ENCODE measurements around the gene CAPN9.
A peak's percentile ranks its signal among the peaks of the same experiment; 100 is the strongest.

Gene CAPN9

DNA sequence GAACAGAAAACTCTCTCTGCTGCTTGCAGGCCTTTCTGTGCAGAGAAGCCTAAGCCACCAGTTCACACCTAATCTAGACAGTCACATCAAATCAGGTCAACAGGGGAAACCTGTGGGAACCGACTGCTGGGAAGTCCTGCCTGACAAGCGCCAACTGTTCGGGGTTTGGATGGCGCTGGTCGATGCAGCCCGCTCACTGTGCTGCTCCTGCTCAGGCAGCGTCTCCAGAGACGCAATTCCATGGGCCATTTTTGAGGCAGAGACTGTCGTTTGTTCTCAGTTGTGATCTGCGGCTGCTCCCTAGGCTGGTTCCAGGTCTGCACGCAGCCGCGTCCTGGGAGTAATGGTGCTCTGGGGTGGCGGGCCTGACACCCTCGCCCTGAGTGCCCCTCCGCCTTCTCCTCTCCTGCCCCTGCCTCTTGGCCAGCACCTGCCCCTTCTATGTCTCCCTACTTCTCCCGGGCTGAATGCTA is 34.7 kb upstream of the CAPN9 start (continued):
- TF ChIP-seq ZFP30 (CRISPR knock-in tag; IDR thresholded peaks at IDR 0.05): no peak

DNA sequence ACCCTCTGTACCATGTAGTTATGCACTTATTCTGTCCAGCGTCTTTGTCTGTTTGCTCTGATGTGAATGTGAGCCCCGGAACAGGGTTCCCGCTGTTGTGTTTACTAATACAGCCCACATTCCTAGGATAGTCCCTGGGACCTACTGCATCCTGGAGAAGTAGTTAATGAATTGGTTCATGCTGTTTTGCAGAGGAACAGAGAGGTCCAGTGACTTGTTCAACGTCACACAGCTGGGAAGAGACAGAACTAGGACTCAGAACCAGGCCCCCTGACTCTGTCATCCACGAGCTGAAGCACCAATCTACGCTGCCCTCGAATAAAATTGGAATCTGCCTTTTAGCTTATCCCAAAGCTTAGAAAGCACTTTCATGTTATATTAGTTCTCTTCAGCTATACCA is 34.0 kb upstream of the CAPN9 start:
- TF ChIP-seq, protein P1, sequence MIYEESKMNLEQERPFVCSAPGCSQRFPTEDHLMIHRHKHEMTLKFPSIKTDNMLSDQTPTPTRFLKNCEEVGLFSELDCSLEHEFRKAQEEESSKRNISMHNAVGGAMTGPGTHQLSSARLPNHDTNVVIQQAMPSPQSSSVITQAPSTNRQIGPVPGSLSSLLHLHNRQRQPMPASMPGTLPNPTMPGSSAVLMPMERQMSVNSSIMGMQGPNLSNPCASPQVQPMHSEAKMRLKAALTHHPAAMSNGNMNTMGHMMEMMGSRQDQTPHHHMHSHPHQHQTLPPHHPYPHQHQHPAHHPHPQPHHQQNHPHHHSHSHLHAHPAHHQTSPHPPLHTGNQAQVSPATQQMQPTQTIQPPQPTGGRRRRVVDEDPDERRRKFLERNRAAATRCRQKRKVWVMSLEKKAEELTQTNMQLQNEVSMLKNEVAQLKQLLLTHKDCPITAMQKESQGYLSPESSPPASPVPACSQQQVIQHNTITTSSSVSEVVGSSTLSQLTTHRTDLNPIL (CRISPR knock-in tag; IDR thresholded peaks at IDR 0.05; ENCODE audit: low read depth): no peak
- TF ChIP-seq, protein P2, sequence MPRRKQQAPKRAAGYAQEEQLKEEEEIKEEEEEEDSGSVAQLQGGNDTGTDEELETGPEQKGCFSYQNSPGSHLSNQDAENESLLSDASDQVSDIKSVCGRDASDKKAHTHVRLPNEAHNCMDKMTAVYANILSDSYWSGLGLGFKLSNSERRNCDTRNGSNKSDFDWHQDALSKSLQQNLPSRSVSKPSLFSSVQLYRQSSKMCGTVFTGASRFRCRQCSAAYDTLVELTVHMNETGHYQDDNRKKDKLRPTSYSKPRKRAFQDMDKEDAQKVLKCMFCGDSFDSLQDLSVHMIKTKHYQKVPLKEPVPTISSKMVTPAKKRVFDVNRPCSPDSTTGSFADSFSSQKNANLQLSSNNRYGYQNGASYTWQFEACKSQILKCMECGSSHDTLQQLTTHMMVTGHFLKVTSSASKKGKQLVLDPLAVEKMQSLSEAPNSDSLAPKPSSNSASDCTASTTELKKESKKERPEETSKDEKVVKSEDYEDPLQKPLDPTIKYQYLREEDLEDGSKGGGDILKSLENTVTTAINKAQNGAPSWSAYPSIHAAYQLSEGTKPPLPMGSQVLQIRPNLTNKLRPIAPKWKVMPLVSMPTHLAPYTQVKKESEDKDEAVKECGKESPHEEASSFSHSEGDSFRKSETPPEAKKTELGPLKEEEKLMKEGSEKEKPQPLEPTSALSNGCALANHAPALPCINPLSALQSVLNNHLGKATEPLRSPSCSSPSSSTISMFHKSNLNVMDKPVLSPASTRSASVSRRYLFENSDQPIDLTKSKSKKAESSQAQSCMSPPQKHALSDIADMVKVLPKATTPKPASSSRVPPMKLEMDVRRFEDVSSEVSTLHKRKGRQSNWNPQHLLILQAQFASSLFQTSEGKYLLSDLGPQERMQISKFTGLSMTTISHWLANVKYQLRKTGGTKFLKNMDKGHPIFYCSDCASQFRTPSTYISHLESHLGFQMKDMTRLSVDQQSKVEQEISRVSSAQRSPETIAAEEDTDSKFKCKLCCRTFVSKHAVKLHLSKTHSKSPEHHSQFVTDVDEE (CRISPR knock-in tag; IDR thresholded peaks at IDR 0.05): no peak
- no peak for TF ChIP-seq ZFP30 (CRISPR knock-in tag; IDR thresholded peaks at IDR 0.05)
- no peak for ATAC-seq

DNA sequence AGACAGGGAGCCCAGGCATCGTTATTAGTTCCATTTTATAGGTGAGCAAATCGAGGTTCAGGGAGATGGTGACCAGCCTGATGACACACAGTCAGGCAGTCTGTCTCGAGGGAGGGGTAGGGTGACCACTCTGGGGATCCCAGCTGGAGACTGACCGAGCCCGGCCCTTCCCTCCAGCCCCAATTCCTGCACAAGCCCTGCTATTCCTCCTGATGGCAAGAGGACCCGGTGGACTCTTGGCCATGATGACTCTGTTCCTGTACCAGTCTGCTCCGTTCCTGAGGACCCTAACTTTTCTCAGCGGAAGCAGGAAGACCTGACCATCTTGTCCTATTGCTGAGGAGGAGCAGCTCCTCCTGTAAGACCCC is 33.7 kb upstream of the CAPN9 start:
- TF ChIP-seq ZC3H10 (CRISPR knock-in tag; IDR thresholded peaks at IDR 0.05): no peak
- TF ChIP-seq, protein P3, sequence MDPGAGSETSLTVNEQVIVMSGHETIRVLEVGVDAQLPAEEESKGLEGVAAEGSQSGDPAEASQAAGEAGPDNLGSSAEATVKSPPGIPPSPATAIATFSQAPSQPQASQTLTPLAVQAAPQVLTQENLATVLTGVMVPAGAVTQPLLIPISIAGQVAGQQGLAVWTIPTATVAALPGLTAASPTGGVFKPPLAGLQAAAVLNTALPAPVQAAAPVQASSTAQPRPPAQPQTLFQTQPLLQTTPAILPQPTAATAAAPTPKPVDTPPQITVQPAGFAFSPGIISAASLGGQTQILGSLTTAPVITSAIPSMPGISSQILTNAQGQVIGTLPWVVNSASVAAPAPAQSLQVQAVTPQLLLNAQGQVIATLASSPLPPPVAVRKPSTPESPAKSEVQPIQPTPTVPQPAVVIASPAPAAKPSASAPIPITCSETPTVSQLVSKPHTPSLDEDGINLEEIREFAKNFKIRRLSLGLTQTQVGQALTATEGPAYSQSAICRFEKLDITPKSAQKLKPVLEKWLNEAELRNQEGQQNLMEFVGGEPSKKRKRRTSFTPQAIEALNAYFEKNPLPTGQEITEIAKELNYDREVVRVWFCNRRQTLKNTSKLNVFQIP (CRISPR knock-in tag; IDR thresholded peaks at IDR 0.05; ENCODE audit: borderline replicate concordance, low read depth): no peak
- TF ChIP-seq ZNF70 (CRISPR knock-in tag; IDR thresholded peaks at IDR 0.05): no peak
- no peak for TF ChIP-seq ARNTL (CRISPR knock-in tag; IDR thresholded peaks at IDR 0.05; ENCODE audit: borderline replicate concordance, low read depth)
- no peak for TF ChIP-seq OSR1 (CRISPR knock-in tag; IDR thresholded peaks at IDR 0.05)
- TF ChIP-seq, protein P2 (CRISPR knock-in tag; IDR thresholded peaks at IDR 0.05): no peak
- no peak for TF ChIP-seq ISL1 (CRISPR knock-in tag; IDR thresholded peaks at IDR 0.05)
- no peak for TF ChIP-seq CSDC2 (CRISPR knock-in tag; IDR thresholded peaks at IDR 0.05)
- no peak for TF ChIP-seq ZNF565 (CRISPR knock-in tag; conservative IDR thresholded peaks at IDR 0.05; ENCODE audit: low read depth)
- no peak for ATAC-seq

DNA sequence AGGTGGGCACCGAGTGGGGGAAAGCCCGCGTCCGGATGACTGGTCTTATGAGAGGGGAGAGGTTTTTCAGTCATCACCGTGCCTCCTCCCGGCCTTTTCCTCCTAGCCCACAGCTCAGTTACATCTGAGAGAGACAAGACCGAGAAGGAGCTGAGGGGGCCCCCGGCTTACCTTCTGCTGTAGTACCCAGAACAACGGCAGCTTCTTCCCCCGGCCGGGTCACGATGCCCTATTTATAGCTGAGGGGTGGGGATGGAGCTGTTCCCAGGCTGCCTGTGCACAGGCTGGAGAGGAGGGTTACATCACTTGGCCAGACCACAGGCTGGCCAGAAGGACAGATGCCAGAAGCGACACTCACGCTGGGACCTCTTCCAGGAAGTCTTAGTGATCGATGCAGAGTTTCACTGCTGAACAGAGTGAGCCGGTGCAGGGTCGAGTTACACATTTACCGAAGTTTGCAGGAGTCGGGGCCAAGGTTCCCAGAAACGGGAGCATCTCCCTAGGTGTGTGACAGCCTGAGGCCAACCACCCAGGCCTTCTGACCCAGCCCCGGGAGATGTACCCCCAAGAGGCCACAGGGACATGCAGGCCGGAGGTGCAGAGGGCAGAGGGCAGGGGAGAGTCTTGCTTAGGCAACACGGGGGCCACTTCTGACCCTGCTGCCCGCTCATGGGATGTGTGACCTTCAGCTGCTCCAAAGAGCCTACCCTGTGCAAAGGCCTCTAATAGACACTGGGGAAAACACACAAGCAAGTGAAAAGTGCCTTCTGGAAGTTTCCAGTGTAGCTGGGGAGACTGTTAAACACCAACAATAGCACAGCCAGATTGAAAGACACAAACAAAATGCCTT is 33.0 kb upstream of the CAPN9 start, which contains the start of gene AGT:
Gene AGT, minus strand, starts transcription at position 208 of the 850 bp plus-strand sequence. CDS start 3,299 bp downstream, outside the sequence.
- ATAC-seq: peak; percentile 82
- TF ChIP-seq, protein P1 (CRISPR knock-in tag; IDR thresholded peaks at IDR 0.05; ENCODE audit: low read depth): no peak
- no peak for TF ChIP-seq ESRRG (CRISPR knock-in tag; IDR thresholded peaks at IDR 0.05)
- TF ChIP-seq, protein P4, sequence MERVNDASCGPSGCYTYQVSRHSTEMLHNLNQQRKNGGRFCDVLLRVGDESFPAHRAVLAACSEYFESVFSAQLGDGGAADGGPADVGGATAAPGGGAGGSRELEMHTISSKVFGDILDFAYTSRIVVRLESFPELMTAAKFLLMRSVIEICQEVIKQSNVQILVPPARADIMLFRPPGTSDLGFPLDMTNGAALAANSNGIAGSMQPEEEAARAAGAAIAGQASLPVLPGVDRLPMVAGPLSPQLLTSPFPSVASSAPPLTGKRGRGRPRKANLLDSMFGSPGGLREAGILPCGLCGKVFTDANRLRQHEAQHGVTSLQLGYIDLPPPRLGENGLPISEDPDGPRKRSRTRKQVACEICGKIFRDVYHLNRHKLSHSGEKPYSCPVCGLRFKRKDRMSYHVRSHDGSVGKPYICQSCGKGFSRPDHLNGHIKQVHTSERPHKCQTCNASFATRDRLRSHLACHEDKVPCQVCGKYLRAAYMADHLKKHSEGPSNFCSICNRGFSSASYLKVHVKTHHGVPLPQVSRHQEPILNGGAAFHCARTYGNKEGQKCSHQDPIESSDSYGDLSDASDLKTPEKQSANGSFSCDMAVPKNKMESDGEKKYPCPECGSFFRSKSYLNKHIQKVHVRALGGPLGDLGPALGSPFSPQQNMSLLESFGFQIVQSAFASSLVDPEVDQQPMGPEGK (CRISPR knock-in tag; IDR thresholded peaks at IDR 0.05; ENCODE audit: borderline replicate concordance): no peak
- TF ChIP-seq, protein P2 (CRISPR knock-in tag; IDR thresholded peaks at IDR 0.05): no peak
- TF ChIP-seq, protein P3 (CRISPR knock-in tag; IDR thresholded peaks at IDR 0.05; ENCODE audit: borderline replicate concordance, low read depth): no peak
- no peak for TF ChIP-seq ZFP30 (CRISPR knock-in tag; IDR thresholded peaks at IDR 0.05)
- TF ChIP-seq PPARA (CRISPR knock-in tag; IDR thresholded peaks at IDR 0.05; ENCODE audit: borderline replicate concordance): no peak
- TF ChIP-seq TOX (CRISPR knock-in tag; IDR thresholded peaks at IDR 0.05; ENCODE audit: borderline replicate concordance): no peak
- no peak for TF ChIP-seq SNAI2 (CRISPR knock-in tag; IDR thresholded peaks at IDR 0.05)
- TF ChIP-seq RARB (CRISPR knock-in tag; IDR thresholded peaks at IDR 0.05): no peak
- no peak for TF ChIP-seq OSR1 (CRISPR knock-in tag; IDR thresholded peaks at IDR 0.05)
